Measurements from ENCODE around the gene GDPD3.

GDPD3 gene, protein sequence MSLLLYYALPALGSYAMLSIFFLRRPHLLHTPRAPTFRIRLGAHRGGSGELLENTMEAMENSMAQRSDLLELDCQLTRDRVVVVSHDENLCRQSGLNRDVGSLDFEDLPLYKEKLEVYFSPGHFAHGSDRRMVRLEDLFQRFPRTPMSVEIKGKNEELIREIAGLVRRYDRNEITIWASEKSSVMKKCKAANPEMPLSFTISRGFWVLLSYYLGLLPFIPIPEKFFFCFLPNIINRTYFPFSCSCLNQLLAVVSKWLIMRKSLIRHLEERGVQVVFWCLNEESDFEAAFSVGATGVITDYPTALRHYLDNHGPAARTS

DNA sequence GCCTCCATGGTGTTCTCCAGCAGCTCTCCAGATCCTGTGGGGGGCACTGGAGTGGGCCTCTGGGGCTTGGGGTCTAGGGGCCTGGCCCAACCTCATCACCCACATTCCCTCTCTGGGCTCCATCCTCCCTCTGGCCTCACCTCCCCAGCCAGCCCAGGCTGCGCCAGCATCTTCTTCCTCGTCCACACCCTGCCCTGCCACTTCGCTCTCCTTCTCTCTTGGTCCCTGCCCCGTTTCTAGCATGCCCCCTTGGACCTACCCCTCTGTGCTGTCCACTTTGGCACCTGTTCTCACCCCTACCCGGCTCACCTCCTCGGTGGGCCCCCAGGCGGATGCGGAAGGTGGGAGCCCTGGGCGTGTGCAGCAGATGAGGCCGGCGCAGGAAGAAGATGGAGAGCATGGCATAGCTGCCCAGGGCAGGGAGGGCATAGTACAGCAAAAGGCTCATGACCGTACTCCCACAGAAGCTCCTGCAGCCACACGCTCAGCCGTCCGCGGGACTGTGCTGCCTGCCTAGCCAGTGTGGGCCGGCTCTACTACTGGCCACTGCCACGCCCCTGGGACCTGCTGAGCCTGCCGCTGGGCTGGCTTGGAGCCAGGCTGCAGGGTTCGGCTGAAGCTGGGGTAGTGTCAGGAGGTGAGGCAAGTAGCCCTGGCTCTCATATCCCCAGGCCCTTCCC is at the start of gene GDPD3:
Gene GDPD3 (minus strand): TSS at position 507 of the 680 bp plus-strand sequence. CDS start 59 bp downstream, at position 448.
- Histone ChIP-seq H3K9ac (ENCODE audit: low read depth in 1 of 2, low read length in 2 of 2) (peak within 1 kb of the TSS; percentile 56 to 77), H3K4me1 (ENCODE audit: control insufficient read depth in 2 of 2, insufficient read depth in 2 of 2, low read length in 2 of 2) (peaks cover 46 to 54% of the 10 kb centered on the region in 2 donors), H3K36me3 (ENCODE audit: control insufficient read depth in 2 of 2, insufficient read depth in 2 of 2, low read length in 2 of 2) (peaks cover 37 to 44% of the 10 kb centered on the region in 2 donors), H3K27ac (ENCODE audit: low read depth in 2 of 2, low read length in 2 of 2) (peak within 1 kb of the TSS; percentile 86 to 90), H3K27me3 (ENCODE audit: control insufficient read depth in 2 of 2, insufficient read depth in 2 of 2, low read length in 2 of 2) (no peaks in the 10 kb centered on the region), H3K4me3 (ENCODE audit: low read length in 2 of 2) (peak within 1 kb of the TSS; percentile 13 to 49), H3K9me3 (ENCODE audit: control insufficient read depth in 2 of 2, low read length in 2 of 2) (no peaks in the 10 kb centered on the region)

DNA sequence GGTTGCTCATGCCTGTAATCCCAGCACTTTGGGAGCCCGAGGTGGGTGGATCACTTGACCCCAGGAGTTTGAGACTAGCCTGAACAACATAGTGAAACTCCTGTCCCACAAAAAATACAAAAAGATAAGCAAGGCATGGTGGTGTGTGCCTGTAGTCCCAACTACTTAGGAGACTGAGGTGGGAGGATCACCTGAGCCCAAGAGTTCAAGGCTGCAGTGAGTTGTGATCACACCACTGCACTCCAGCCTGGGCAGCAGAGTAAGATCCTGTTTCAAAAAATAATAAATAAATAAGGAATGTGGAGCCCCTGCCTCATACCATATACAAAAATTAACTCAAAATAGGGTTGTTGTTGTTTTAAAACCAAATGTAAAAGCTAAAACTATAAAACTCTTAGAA is 43.9 kb upstream of the GDPD3 start:
- Histone ChIP-seq H3K9ac (ENCODE audit: low read depth in 1 of 2, low read length in 2 of 2) (no peak overlapping the region), H3K4me1 (ENCODE audit: control insufficient read depth in 2 of 2, insufficient read depth in 2 of 2, low read length in 2 of 2) (no peaks in the 10 kb centered on the region), H3K4me3 (ENCODE audit: low read length in 2 of 2) (no peak overlapping the region), H3K9me3 (ENCODE audit: control insufficient read depth in 2 of 2, low read length in 2 of 2) (no peaks in the 10 kb centered on the region), H3K36me3 (ENCODE audit: control insufficient read depth in 2 of 2, insufficient read depth in 2 of 2, low read length in 2 of 2) (no peaks in the 10 kb centered on the region), H3K27me3 (ENCODE audit: control insufficient read depth in 2 of 2, insufficient read depth in 2 of 2, low read length in 2 of 2) (no peaks in the 10 kb centered on the region), H3K27ac (ENCODE audit: low read depth in 2 of 2, low read length in 2 of 2) (no peak overlapping the region)

DNA sequence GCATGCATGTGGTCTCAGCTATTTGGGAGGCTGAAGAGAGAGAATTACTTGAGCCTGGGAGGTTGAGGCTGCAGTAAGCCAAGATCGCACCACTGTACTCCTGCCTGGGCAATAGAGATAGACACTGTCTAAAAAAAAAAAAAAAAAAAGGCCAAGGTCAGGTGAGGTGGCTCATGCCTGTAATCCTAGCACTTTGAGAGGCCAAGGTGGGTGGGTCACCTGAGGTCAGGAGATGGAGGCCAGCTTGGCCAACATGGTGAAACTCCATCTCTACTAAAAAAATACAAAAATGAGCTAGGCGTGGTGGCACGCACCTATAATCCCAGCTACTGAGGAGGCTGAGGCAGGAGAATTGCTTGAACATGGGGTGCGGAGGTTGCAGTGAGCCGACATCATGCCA is 41.9 kb upstream of the GDPD3 start:
- Histone ChIP-seq H3K27ac (ENCODE audit: low read depth in 2 of 2, low read length in 2 of 2) (no peak overlapping the region), H3K36me3 (ENCODE audit: control insufficient read depth in 2 of 2, insufficient read depth in 2 of 2, low read length in 2 of 2) (no peaks in the 10 kb centered on the region), H3K4me1 (ENCODE audit: control insufficient read depth in 2 of 2, insufficient read depth in 2 of 2, low read length in 2 of 2) (no peaks in the 10 kb centered on the region), H3K9ac (ENCODE audit: low read depth in 1 of 2, low read length in 2 of 2) (no peak overlapping the region), H3K4me3 (ENCODE audit: low read length in 2 of 2) (no peak overlapping the region), H3K9me3 (ENCODE audit: control insufficient read depth in 2 of 2, low read length in 2 of 2) (no peaks in the 10 kb centered on the region), H3K27me3 (ENCODE audit: control insufficient read depth in 2 of 2, insufficient read depth in 2 of 2, low read length in 2 of 2) (no peaks in the 10 kb centered on the region)

- Histone ChIP-seq H3K27me3 (ENCODE audit: control insufficient read depth in 2 of 2, insufficient read depth in 2 of 2, low read length in 2 of 2) (no peaks in the 10 kb centered on the region), H3K36me3 (ENCODE audit: control insufficient read depth in 2 of 2, insufficient read depth in 2 of 2, low read length in 2 of 2) (no peaks in the 10 kb centered on the region), H3K4me1 (ENCODE audit: control insufficient read depth in 2 of 2, insufficient read depth in 2 of 2, low read length in 2 of 2) (no peaks in the 10 kb centered on the region), H3K27ac (ENCODE audit: low read depth in 2 of 2, low read length in 2 of 2) (no peak overlapping the region), H3K4me3 (ENCODE audit: low read length in 2 of 2) (no peak overlapping the region), H3K9me3 (ENCODE audit: control insufficient read depth in 2 of 2, low read length in 2 of 2) (no peaks in the 10 kb centered on the region), H3K9ac (ENCODE audit: low read depth in 1 of 2, low read length in 2 of 2) (no peak overlapping the region)
Observed at GRCh38 chr16:30152517-30152916, 39.2 kb upstream of the GDPD3 start.

- H3K36me3 ChIP-seq (ENCODE audit: control insufficient read depth in 2 of 2, insufficient read depth in 2 of 2, low read length in 2 of 2), result no peaks in the 10 kb centered on the region
- H3K4me3 ChIP-seq (ENCODE audit: low read length in 2 of 2), result no peak overlapping the region
- H3K9ac ChIP-seq (ENCODE audit: low read depth in 1 of 2, low read length in 2 of 2), result no peak overlapping the region
- H3K27ac ChIP-seq (ENCODE audit: low read depth in 2 of 2, low read length in 2 of 2), result no peak overlapping the region
- no peaks in the 10 kb centered on the region for H3K9me3 ChIP-seq (ENCODE audit: control insufficient read depth in 2 of 2, low read length in 2 of 2)
- H3K4me1 ChIP-seq (ENCODE audit: control insufficient read depth in 2 of 2, insufficient read depth in 2 of 2, low read length in 2 of 2), result no peaks in the 10 kb centered on the region
- H3K27me3 ChIP-seq (ENCODE audit: control insufficient read depth in 2 of 2, insufficient read depth in 2 of 2, low read length in 2 of 2), result no peaks in the 10 kb centered on the region
Observed at GRCh38 chr16:30151091-30151490, 37.8 kb upstream of the GDPD3 start.

GRCh38 chr16:30149250-30149930 is 36.1 kb upstream of the GDPD3 start:
- H3K4me3 ChIP-seq (ENCODE audit: low read length in 2 of 2), result no peak overlapping the region
- H3K9me3 ChIP-seq (ENCODE audit: control insufficient read depth in 2 of 2, low read length in 2 of 2), result no peaks in the 10 kb centered on the region
- no peak overlapping the region for H3K27ac ChIP-seq (ENCODE audit: low read depth in 2 of 2, low read length in 2 of 2)
- no peaks in the 10 kb centered on the region for H3K4me1 ChIP-seq (ENCODE audit: control insufficient read depth in 2 of 2, insufficient read depth in 2 of 2, low read length in 2 of 2)
- H3K9ac ChIP-seq (ENCODE audit: low read depth in 1 of 2, low read length in 2 of 2), result no peak overlapping the region
- H3K36me3 ChIP-seq (ENCODE audit: control insufficient read depth in 2 of 2, insufficient read depth in 2 of 2, low read length in 2 of 2), result no peaks in the 10 kb centered on the region
- no peaks in the 10 kb centered on the region for H3K27me3 ChIP-seq (ENCODE audit: control insufficient read depth in 2 of 2, insufficient read depth in 2 of 2, low read length in 2 of 2)

- H3K9ac ChIP-seq (ENCODE audit: low read depth in 1 of 2, low read length in 2 of 2), result no peak overlapping the region
- no peak overlapping the region for H3K4me3 ChIP-seq (ENCODE audit: low read length in 2 of 2)
- no peaks in the 10 kb centered on the region for H3K36me3 ChIP-seq (ENCODE audit: control insufficient read depth in 2 of 2, insufficient read depth in 2 of 2, low read length in 2 of 2)
- no peaks in the 10 kb centered on the region for H3K27me3 ChIP-seq (ENCODE audit: control insufficient read depth in 2 of 2, insufficient read depth in 2 of 2, low read length in 2 of 2)
- H3K9me3 ChIP-seq (ENCODE audit: control insufficient read depth in 2 of 2, low read length in 2 of 2), result no peaks in the 10 kb centered on the region
- no peaks in the 10 kb centered on the region for H3K4me1 ChIP-seq (ENCODE audit: control insufficient read depth in 2 of 2, insufficient read depth in 2 of 2, low read length in 2 of 2)
- no peak overlapping the region for H3K27ac ChIP-seq (ENCODE audit: low read depth in 2 of 2, low read length in 2 of 2)
Observed at GRCh38 chr16:30147843-30148510, 34.6 kb upstream of the GDPD3 start.

DNA sequence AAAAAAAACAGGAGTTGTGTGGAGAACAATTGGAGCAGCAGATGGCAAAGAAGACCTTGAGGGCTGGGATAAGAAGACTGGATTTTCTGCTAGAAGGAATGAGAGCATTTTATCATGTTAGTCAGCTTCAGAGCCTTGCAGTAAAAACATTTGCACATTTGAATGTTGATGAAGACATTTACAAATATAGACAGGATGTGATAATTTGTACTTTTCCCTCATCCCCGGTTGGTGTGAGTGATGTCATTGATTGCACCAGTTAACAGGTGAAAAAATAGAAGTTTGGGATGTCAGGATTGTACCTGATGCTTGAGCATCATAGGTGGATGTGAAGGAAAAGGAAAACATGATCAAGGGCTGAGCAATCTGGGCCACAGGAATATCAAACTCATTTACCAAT is 32.3 kb upstream of the GDPD3 start:
- Histone ChIP-seq H3K27ac (ENCODE audit: low read depth in 2 of 2, low read length in 2 of 2) (no peak overlapping the region), H3K27me3 (ENCODE audit: control insufficient read depth in 2 of 2, insufficient read depth in 2 of 2, low read length in 2 of 2) (no peaks in the 10 kb centered on the region), H3K9ac (ENCODE audit: low read depth in 1 of 2, low read length in 2 of 2) (no peak overlapping the region), H3K36me3 (ENCODE audit: control insufficient read depth in 2 of 2, insufficient read depth in 2 of 2, low read length in 2 of 2) (no peaks in the 10 kb centered on the region), H3K4me1 (ENCODE audit: control insufficient read depth in 2 of 2, insufficient read depth in 2 of 2, low read length in 2 of 2) (no peaks in the 10 kb centered on the region), H3K4me3 (ENCODE audit: low read length in 2 of 2) (no peak overlapping the region), H3K9me3 (ENCODE audit: control insufficient read depth in 2 of 2, low read length in 2 of 2) (no peaks in the 10 kb centered on the region)

- Histone ChIP-seq H3K9me3 (ENCODE audit: control insufficient read depth in 2 of 2, low read length in 2 of 2) (no peaks in the 10 kb centered on the region), H3K27ac (ENCODE audit: low read depth in 2 of 2, low read length in 2 of 2) (no peak overlapping the region), H3K27me3 (ENCODE audit: control insufficient read depth in 2 of 2, insufficient read depth in 2 of 2, low read length in 2 of 2) (no peaks in the 10 kb centered on the region), H3K4me3 (ENCODE audit: low read length in 2 of 2) (no peak overlapping the region), H3K36me3 (ENCODE audit: control insufficient read depth in 2 of 2, insufficient read depth in 2 of 2, low read length in 2 of 2) (no peaks in the 10 kb centered on the region), H3K9ac (ENCODE audit: low read depth in 1 of 2, low read length in 2 of 2) (no peak overlapping the region), H3K4me1 (ENCODE audit: control insufficient read depth in 2 of 2, insufficient read depth in 2 of 2, low read length in 2 of 2) (peaks cover 5% of the 10 kb centered on the region in 2 donors)
Observed at GRCh38 chr16:30144917-30145316, 31.6 kb upstream of the GDPD3 start.

DNA sequence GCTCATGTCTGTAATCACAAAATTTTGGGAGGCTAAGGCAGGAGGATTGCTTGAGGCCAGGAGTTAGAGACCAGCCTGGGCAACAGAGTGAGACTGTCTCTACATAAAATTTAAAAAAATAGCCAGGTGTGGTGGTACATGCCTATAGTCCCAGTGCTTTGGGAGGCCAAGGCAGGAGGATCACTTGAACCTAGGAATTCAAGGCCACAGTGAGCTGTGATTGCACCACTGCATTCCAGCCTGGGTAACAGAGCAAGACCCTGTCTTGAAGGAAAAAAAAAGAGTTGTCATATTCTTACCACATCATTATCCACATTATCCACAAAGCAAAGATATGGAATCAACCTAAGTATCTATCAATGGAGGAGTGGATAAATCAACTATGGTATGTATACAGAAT is 30.7 kb upstream of the GDPD3 start:
- Histone ChIP-seq H3K27me3 (ENCODE audit: control insufficient read depth in 2 of 2, insufficient read depth in 2 of 2, low read length in 2 of 2) (no peaks in the 10 kb centered on the region), H3K4me1 (ENCODE audit: control insufficient read depth in 2 of 2, insufficient read depth in 2 of 2, low read length in 2 of 2) (peaks cover 9 to 12% of the 10 kb centered on the region in 2 donors), H3K36me3 (ENCODE audit: control insufficient read depth in 2 of 2, insufficient read depth in 2 of 2, low read length in 2 of 2) (no peaks in the 10 kb centered on the region), H3K9me3 (ENCODE audit: control insufficient read depth in 2 of 2, low read length in 2 of 2) (no peaks in the 10 kb centered on the region), H3K9ac (ENCODE audit: low read depth in 1 of 2, low read length in 2 of 2) (no peak overlapping the region), H3K4me3 (ENCODE audit: low read length in 2 of 2) (no peak overlapping the region), H3K27ac (ENCODE audit: low read depth in 2 of 2, low read length in 2 of 2) (no peak overlapping the region)

Measured in mucosa of rectum (tissue), 2 donors.